Stimulated activated CD4-positive, alpha-beta T cell treated with anti-CD3 and anti-CD28 coated beads, Interleukin-12 subunit alpha, Interleukin-12 subunit beta, amount 100 ng/mL, for 4 hours (primary cell): Measurements from ENCODE around the gene NEUROD1.
"Not testable (repeated sequence)": the region's sequence is repeated elsewhere in the genome, so short reads cannot be mapped to it uniquely, and the experiment has no call there.

Experiments
- DNase-seq: peaks from one replicate; pipeline ENCODE4 v3.0.0-alpha.2; 2020

Gene NEUROD1

GRCh38 chr2:181680055-181680936, at the start of gene NEUROD1:
Gene NEUROD1 (minus strand): TSS chr2:181680517. CDS start chr2:181678860, 1,657 bp downstream.
- DNase-seq = no peak

- no peak for DNase-seq
These were observed 45.2 kb upstream of the NEUROD1 start for GRCh38 chr2:181725476-181725875.

GRCh38 chr2:181724662-181725061, 44.3 kb upstream of the NEUROD1 start:
- DNase-seq = no peak

GRCh38 chr2:181723731-181724130, 43.4 kb upstream of the NEUROD1 start:
- DNase-seq = no peak

GRCh38 chr2:181715033-181715630, 34.8 kb upstream of the NEUROD1 start:
- DNase-seq = peak; percentile 59

GRCh38 chr2:181711051-181711450, 30.7 kb upstream of the NEUROD1 start:
- DNase-seq = not testable (repeated sequence)

- not testable (repeated sequence) for DNase-seq
These were observed 22.2 kb upstream of the NEUROD1 start for GRCh38 chr2:181702519-181702918.

- no peak for DNase-seq
These were observed 17.9 kb upstream of the NEUROD1 start for GRCh38 chr2:181698223-181698622.

GRCh38 chr2:181697571-181697970, 17.3 kb upstream of the NEUROD1 start:
- DNase-seq = no peak

- no peak for DNase-seq
These were observed 16.8 kb upstream of the NEUROD1 start for GRCh38 chr2:181697126-181697525.

GRCh38 chr2:181694271-181694670, 14.0 kb upstream of the NEUROD1 start:
- DNase-seq = no peak

- no peak for DNase-seq
These were observed 10.5 kb upstream of the NEUROD1 start for GRCh38 chr2:181690860-181691259.

- DNase-seq = no peak
These were observed 6.4 kb upstream of the NEUROD1 start for GRCh38 chr2:181686576-181687185.

GRCh38 chr2:181685150-181685688, 4.9 kb upstream of the NEUROD1 start:
- DNase-seq = no peak

- DNase-seq = no peak
These were observed 4.3 kb upstream of the NEUROD1 start for GRCh38 chr2:181684454-181685149.

GRCh38 chr2:181683518-181684453, 3.5 kb upstream of the NEUROD1 start:
- no peak for DNase-seq

GRCh38 chr2:181682795-181683517, 2.6 kb upstream of the NEUROD1 start:
- no peak for DNase-seq

GRCh38 chr2:181682026-181682789, 1.9 kb upstream of the NEUROD1 start:
- no peak for DNase-seq

GRCh38 chr2:181680937-181681811, 857 bp upstream of the NEUROD1 start:
- no peak for DNase-seq
